Stimulated activated CD8-positive, alpha-beta memory T cell treated with anti-CD3 and anti-CD28 coated beads, Interleukin-7, amount 100 ng/mL, for 1 hour (primary cell): ENCODE results near the gene PARVG.

Experiments
- DNase-seq, 2 donors: peaks; one replicate each; pipeline ENCODE4 v3.0.0-alpha.2; 2020; ENCODE audit warnings: low read depth in 2 of 2

Gene PARVG

DNA sequence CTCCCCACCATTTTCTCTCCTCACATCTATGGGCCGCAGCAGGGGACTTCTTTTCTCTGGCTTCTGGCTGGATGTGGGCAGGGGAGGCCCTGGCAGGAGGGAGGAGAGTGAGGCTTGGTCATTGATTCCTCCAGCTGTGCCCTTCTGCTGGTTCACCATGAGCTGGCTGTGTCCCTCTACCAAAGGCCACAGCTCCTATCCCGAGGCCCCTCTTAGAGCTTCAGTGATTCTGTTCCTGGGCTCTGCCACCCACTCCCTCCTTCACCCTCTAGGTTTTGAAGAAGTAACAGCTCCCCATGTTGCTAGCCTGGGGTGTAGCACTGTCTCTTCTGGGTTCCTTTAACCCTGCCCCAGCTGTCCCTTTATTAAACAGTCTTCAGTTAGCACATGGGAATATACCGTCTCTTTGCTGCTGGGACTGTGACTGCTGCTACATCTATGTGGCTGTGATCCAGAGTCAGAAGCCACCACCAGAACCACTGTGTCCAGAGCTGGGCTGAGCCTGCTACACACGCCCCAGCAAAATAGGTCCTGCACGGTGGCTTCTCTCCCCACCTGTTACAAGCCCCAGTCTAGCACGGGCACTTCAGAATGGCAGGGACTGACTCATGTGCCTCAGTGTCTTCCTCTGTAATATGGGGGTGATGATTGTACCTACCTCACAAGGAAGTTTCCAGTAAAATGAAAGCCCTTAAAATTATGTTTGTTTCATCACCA is 578 bp upstream of the PARVG start:
- DNase-seq: no peak

DNA sequence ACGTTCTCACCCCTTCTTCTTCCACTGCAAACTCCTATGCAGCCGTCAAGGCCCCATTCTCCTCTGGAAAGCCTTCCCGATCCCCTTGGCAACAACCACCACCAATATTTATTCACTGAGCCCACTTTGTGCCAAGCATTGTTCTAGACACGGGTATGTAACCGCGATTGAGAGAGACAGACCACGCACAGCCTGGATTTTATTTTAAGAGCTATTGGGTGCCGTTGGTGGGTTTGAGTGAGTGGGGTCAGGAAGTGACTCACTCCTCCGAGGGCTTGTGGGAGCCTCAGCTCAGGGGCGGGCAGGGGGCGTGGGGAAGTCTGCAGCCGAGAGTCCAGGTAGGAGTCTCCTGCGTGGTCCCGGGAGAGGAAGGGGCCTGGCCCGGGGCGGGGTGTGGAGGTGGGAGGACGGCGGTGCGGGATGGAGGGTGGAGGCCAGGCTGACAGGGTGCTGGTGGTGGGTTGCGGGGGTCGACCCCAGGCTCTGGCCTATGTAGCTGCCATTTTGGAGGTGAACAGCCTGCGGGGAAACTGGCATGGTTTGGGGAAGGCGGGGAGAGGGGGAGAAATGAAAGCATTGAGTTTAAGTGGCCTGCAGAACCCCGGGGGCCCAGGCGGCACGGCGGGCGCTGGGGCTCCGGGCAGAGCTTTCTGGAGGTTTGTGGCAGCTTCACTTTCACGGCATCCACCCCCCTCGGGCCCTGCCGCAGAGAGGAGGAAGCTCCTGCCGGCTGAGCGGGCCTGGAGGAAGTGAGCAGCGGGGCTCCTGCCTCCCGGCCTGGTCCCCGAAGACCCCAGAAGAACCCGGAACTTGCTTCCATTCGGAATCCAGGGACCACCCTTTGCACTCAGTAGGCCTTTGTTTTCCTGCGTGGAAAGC is 547 bp downstream of the PARVG start:
- peak; percentile 34 to 39 for DNase-seq

- DNase-seq: no peak
Observed at GRCh38 chr22:44181912-44182587, 1.3 kb downstream of the PARVG start.

- no peak for DNase-seq
Observed at GRCh38 chr22:44182588-44183286, 2.0 kb downstream of the PARVG start.

- DNase-seq: no peak
Observed at GRCh38 chr22:44183287-44183588, 2.5 kb downstream of the PARVG start.

DNA sequence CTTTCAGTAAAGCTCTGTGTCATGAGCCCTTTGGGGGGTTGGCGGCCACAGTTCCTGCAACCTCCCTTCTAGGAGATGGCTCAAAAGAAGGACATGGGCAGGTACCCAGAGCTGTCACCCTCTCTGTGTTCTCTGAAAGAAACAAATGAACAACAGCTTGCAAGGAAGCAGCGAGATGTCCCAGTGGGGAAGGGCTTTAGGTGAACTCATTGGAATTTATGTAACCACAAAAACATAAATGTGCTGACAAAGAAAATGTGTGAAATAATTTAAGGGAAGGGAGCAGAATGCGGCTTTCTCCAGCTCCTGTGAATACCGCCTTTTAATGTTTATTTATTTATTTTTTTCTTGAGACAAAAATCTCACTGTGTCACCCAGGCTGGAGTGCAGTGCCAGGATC is 3.3 kb downstream of the PARVG start:
- DNase-seq: no peak

DNA sequence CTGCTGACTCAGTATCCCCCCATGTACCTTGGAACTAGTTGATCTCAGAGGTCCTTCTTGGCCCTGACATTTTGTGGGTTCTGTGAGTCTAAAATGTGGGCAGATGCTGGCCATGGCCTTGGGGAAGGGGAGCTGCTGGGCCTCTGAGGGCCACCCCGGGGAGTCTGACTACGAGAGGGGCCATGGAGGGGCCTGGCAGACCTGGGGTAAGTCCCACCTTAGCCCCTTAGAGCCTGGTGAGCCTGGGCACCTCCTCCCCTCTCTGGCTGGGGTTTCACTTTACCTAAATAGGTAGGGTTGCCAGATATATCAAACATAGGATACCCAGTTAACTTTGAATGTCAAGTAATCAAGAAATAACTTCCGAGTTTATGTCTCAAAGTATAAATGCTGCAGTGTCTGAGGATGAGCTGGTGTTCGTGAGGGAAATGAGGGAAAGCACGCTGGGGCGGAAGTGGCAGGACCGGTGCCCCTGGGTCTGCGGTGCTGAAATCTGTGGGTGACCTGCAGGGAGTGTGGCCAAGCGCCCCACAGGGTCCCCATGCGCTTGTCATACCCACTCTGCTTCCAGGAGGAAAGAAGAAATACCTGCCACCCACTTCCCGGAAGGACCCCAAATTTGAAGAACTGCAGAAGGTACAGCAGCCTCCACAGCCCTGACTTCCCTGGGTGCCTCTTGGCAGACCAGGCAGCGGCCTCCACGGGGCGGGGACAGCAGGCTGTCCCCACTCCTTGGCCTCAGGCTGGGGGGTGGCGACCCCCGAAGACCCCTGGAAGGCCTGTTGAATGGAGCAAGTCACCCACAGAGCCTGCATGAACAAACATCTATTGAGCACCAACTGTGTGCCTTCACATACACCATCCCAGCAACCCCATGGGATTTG is 4.8 kb downstream of the PARVG start:
- no peak for DNase-seq

GRCh38 chr22:44186121-44186510 is 5.4 kb downstream of the PARVG start:
- no peak for DNase-seq

DNA sequence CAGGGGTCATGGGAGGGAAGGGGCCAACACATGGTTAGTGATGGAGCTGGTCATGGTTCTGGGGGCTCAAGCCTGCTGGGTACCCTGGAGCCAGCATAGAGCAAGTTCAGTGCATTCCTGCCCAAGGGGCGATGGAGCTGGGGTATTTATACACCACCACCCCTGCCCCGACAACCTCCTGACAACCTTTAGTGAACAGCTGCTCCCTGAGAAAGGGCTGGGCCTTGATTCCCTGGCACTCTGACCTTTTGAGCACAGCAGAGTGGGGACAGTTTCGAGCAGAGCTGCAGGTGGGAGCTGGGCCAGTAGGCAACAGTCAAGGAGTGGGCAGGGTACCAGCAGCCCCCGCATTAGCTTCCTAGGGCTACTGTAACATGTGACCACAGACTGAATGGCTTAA is 6.0 kb downstream of the PARVG start:
- DNase-seq: no peak

DNA sequence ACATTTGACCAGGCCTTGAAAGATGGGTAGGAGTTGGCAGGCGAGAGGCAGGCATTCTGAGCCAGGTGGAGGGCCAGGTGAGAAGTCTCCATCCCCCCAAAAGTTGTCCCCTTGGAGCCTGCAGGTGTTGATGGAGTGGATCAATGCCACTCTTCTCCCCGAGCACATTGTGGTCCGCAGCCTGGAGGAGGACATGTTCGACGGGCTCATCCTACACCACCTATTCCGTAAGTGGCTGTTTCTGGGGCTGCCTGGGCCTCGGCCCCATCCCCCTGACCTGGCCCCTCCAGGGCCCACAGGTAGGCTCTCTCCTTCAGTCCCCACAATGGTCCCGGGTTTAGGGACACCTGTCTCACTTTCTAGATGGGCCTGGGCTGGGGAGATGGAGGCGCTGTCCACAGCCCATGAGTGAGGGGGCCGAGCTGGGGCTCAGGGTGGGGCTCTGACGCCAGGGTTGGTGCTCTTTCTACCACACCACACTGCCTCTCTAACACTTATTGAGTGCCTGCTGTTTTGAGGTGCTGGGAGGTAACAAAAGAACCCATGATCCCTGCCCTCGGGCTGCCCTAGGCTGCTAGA is 7.0 kb downstream of the PARVG start:
- no peak for DNase-seq

DNA sequence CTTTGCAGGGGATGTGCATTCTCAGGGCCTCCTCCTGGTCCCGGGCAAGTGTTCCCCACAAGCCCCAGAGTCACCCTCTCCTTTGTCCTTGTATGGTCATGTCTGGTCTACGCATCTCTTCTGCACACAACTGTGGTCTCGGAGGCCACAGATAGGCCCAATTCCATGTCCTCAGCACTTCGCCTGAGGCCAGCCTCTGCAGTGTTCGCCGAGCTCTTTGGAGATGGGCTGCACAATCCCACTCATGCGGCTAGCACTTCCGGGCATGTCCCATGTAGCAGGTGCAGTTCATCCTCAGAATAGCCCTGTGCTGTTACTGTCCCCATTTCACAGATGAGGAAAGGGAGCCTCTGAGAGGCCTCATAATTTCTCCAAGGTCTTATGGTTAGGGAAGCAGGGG is 7.6 kb downstream of the PARVG start:
- DNase-seq: no peak

DNA sequence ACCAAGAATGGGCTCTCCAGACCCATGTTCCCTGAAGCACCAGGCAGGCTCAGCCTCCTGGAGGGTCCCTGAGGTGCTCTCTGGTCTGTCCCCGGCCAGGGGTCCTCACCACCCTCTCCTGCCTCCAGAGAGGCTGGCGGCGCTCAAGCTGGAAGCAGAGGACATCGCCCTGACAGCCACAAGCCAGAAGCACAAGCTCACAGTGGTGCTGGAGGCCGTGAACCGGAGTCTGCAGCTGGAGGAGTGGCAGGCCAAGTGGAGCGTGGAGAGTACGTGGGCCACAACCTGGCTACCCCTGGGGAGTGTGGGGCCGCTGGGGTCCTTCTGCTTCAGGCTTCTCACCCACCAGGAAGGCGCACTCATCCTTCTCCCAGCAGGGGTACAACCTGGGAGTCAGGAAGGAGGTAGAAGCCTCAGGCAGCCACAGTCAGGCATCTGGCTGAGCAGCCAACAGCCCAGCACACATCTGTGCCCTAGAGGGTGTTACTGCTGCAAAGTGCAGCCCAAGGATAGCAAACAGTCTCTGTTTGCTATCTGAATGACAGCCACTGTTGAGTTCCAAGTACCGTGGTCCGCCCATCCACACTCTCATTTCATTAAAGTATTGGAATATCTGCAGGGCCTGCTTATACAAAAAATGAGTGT is 8.4 kb downstream of the PARVG start:
- DNase-seq: no peak

DNA sequence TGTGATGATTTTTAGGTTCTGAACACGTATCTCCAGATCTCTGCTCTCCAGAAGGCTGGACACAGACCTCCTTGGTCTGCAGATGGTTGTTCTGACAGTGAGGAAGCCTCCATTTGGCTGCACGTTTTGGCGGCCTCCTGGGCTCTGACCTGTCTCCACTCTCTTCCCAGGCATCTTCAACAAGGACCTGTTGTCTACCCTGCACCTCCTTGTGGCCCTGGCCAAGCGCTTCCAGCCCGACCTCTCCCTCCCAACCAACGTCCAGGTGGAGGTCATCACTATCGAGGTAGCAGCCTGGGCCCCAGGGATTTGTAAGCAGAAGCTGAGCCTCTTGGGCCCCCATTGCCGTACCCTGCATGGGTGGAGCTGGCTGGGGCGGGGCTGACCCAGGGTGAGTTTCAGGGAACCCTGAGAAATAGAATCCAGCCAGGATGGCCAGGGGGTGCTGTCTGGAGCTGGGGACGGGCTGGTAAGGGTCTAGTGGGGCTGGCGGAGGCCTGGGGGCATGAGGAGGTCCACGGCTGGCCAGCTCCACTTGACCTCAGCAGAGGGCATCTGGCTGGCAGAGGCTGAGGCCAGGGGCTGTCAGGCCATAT is 9.8 kb downstream of the PARVG start:
- DNase-seq: no peak

DNA sequence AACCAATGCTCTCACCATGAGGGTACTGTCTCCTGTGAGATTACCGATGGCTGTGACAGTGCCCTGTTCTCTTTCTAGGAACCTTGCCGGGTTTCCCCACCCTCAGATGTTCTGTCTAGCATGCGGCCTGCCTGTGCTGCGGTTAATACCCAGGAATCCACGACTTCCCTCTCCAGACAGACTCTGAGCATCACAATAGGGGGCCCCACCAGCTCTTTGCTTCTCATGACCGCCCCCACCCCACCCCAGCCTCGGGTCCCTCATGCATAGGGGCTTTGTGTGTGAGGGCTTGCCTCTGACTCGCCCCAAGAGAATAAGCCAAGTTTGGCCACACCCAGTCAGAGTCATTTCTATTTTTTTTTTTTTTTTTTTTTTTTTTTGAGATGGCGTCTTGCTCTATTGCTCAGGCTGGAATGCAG is 10.3 kb downstream of the PARVG start:
- no peak for DNase-seq

DNA sequence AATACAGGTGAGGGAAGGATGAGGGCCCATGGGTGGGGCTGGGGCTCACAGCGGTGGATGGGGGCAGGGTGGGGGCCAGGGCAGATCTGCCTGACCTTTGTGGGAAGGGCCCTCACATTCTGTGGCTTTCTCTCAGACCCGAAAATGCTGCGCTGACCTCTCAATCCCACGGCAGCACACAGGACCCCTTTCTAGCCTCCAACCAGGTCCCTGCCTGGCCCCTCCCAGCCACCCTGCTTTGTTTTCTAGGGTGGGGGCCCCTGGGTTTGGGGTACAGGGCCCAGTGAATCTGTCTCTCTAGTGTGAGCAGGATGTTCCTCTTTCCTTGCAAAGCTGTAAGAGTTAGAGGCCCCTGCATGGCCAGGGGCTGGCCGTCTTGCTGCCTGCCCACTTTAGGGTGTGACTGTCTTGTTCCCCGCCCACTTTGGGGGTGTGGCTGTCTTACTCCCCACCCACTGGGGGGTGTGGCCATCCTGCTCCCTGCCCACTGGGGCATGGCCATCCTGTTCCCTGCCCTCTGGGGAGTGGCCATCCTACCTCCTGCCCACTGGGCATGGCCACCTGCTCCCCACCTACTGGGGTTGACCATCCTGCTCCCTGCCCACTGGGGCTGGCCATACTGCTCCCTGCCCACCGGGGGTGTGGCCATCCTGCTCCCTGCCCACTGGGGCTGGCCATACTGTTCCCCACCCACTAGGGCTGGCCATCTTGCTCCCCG is 11.5 kb downstream of the PARVG start:
- DNase-seq: no peak

GRCh38 chr22:44192816-44193534 is 12.2 kb downstream of the PARVG start:
- DNase-seq: no peak

- no peak for DNase-seq
Observed at GRCh38 chr22:44193535-44193891, 12.8 kb downstream of the PARVG start.

DNA sequence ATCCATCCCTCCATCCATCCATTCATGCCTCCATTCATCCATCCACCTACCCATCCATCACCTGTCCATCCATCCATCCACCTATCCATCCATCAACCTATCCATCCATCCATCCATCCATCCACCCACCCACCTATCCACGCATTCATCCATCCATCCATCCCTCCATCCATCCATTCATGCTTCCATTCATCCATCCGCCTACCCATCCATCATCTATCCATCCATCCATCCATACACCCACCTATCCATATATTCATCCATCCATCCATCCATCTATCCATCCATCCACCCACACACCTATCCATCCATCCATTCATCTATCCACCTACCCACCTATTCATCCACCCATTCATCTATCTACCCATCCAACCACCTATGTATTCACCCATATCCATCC is 13.8 kb downstream of the PARVG start:
- DNase-seq: no peak
